IPS-NIHi7 (cell line): ENCODE data around the gene INHA.

Experiments used
- DNase-seq: peaks from one replicate; pipeline ENCODE4 v3.0.0; 2012; ENCODE audit warnings: mixed read lengths; ENCODE audit errors: extremely low spot score

INHA gene

GRCh38 chr2:219559156-219559915 lies 12.8 kb upstream of the INHA start:
- no peak for DNase-seq

- no peak for DNase-seq
Observed at GRCh38 chr2:219560037-219560892, 11.8 kb upstream of the INHA start.

- no peak for DNase-seq
Observed at GRCh38 chr2:219560893-219561178, 11.3 kb upstream of the INHA start.

GRCh38 chr2:219561179-219562048 lies 10.7 kb upstream of the INHA start:
- DNase-seq = no peak

- no peak for DNase-seq
Observed at GRCh38 chr2:219562049-219563020, 9.8 kb upstream of the INHA start.

GRCh38 chr2:219563271-219563928 lies 8.7 kb upstream of the INHA start:
- DNase-seq = no peak

GRCh38 chr2:219565130-219566080 lies 6.7 kb upstream of the INHA start:
- DNase-seq = peak; percentile 69

GRCh38 chr2:219566640-219567039 lies 5.5 kb upstream of the INHA start:
- no peak for DNase-seq

GRCh38 chr2:219567131-219567530 lies 5.0 kb upstream of the INHA start:
- DNase-seq = no peak

- DNase-seq = no peak
Observed at GRCh38 chr2:219567791-219568361, 4.2 kb upstream of the INHA start.

- no peak for DNase-seq
Observed at GRCh38 chr2:219569041-219569440, 3.1 kb upstream of the INHA start.

GRCh38 chr2:219569635-219570034 lies 2.5 kb upstream of the INHA start:
- DNase-seq = no peak

GRCh38 chr2:219570194-219570923 lies 1.8 kb upstream of the INHA start:
- DNase-seq = no peak

- no peak for DNase-seq
Observed at GRCh38 chr2:219570924-219571310, 1.2 kb upstream of the INHA start.

- DNase-seq = peak; percentile 92
Observed at GRCh38 chr2:219571311-219572236, 536 bp upstream of the INHA start, which contains the start of gene OBSL1. Gene OBSL1, minus strand, starts transcription at chr2:219571539. Its CDS starts 307 bp downstream, at chr2:219571232.

- DNase-seq = no peak
Observed at GRCh38 chr2:219573166-219573565, 1.1 kb downstream of the INHA start.
